Activated CD4-positive, alpha-beta T cell treated with anti-CD3 and anti-CD28 coated beads for 24 hours (primary cell): ENCODE results near the gene SUPT3H.

Experiments
- DNase-seq, 2 donors: peaks; one replicate each; pipeline ENCODE4 v3.0.0-alpha.2; 2020; ENCODE audit warnings: low read depth in 2 of 2

The SUPT3H gene

DNA sequence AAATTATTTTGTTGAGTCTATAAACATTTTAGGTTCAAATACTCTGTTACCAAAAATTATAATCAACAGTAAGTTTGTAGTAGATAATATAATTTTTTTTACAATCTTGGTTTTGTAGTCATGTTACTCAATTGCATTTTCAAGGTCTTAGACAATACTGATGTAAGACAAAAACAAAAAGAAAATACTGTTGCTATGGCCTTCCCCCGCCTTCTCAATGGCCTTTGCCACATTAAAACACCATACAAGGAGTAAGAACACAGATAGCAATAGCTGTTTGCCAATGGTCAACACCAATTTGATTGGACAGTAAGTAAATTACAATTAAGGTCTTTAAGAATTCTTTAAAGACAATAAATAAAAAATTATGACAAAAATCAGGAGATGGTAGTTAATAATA is 540.0 kb downstream of the SUPT3H start:
- DNase-seq: no peak

DNA sequence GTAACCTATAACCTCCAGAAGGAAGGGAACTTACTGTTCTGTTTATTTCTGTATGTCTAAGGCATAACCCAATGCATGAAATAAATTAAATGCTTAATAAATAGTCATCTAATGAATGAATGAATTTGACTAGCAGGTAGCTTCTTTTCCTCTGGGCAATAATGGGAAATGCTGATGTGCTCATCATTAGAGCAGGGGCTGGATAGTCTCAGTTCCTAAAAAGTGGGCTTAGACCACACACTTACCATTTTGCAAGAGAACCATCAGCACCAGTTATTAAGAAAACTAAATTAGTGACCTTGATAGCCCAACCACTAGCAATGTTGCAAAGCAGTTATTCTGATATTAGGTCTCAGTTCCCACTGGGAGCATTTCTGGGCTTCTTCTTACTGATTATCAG is 540.5 kb downstream of the SUPT3H start:
- DNase-seq: no peak

DNA sequence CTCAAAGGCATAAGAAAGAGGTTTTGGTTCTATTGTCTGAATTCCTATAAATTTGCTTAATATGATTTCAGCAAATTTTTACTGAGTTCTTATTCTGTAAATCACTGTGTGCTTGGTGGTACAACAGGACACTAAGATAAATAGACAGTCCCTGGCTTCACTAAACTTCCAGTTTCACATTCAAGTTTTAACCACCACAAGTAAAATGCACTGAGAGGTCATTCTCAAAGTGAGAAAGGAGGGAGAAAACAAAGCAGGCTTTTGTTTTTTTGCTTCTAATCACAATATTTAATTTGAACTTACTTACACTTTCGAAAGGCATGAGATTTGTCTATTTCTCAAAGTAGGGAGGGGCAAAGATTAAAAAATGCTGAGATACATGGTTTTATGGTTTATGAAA is 544.5 kb downstream of the SUPT3H start:
- DNase-seq: no peak

DNA sequence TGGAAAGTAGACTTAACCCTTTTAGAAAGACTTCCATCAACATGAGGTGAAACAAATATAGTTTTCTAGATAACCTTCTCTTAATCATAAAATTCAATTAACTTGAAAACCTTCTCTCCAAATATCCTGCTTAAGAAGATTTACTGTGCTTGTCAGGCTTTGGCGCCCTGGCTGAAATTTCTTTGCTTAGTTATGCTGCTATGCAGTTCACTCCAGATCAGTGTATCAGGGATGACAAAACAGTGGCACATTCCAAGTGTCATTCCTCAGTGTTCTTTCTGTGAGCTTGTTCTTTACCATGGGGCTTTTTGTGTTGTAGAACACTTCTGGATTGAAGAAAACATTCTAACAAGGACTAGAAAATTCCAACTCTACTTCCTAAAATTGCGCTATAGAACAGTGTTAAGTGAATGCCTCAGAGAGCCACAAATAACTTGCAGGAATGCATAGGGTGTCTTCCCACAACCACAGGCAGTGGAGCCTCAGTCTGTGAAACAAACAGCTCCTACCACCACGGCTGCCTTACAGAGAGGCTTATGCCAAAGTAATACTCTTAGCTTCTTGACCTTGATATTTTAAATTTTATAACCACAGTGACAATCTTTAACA is 546.6 kb downstream of the SUPT3H start:
- DNase-seq: no peak

DNA sequence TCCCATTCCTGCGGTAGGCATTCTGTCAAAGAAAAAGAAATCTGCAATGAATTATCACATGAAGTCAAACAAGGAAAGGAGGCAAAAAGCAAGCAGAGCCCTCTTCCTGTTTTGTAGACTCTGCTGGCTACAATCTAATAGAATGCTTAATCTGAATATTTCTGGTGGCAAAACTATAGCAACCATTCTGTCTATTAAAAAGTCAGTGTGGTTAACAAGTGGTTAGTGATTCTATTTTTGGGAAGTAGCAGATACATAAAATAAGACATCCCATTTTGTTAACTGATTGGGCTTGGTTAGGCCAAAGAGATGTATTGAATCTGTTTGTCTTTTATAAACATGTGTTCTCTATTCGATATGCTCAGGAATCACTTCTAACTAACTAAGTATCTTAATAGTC is 547.9 kb downstream of the SUPT3H start:
- DNase-seq: no peak

DNA sequence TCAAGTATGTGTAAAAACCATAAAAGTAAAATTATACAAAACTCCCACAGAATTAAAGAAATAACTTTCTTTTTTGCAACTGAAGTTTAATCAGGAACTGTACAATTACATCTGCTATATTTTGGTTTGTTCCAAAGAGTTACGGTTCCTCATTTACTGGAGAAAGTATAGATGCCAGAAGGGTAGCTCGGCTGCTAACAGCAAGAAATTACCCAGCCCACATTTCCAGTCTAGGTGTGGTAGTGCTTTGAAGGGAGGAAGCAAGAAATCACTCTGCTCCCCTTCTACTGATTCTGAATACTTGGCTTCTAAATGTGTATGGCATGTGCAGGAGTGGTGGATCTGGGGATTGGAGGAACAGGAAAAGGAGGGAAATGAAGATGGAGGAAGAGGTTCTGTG is 549.0 kb downstream of the SUPT3H start:
- DNase-seq: no peak

DNA sequence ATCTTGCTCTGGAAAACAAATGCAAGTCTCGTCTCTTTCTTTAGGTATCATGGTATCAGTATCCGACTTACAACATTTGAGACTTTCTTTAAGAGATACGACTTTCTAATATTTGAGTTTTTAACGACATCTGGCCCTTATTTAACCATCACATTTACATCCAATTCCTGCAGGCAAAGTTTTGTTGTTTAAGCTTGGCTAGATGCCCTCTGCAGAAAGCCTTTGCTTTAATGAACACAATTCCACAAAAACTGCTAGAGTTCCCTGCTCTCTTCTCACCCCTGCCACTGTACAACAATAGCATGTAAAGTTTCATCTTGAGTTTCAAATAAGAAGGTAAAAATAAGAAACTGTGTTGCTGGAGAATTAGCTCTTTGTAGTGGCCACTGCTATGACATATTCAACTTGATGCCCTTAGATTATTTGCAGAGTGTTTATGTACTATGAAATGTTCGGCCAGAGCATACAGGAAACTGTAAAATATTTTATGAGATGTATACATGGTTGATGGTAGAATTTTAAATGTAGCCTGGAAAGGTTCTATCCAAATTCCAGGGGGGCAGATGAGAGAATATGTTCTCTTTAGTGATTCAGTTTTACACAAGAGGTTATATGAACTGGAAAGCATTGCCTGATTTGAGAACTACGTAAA is 551.6 kb downstream of the SUPT3H start:
- DNase-seq: no peak

DNA sequence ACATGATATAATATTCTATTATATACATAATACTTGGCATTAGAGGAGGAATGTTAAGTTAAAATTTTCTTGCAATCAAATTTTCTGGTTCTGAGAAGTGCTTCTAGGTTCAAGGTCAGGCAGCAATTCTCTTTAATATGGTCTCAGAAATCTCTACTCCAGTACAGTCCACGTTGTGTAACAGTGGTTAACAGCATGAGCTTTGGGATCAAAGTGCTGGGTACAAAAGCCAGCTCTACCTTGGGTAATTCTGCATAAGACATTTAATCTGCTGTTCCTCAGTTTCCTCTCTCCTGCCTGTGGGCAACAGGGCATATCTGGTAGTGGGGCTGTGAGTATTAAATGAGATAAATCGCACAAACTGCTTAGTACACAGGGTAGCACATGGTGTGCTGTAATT is 552.5 kb downstream of the SUPT3H start:
- no peak for DNase-seq

DNA sequence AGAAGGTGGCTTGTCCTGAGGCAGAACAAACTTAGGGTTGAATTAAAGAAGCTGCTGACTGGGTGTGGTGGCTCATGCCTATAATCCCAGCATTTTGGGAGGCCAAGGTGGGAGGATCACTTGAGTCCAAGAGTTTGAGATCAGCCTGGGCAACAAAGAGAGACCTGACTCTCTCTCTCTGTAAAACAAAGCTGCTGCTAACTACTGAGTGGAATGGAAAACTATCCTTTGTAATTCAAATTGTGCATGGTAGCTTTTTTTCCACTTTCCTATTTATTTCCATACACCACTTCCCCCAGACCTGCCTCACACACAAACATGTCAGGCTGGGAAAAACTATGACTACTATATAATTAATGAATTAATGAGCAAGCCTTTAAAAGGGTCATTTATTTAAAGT is 553.2 kb downstream of the SUPT3H start:
- no peak for DNase-seq

DNA sequence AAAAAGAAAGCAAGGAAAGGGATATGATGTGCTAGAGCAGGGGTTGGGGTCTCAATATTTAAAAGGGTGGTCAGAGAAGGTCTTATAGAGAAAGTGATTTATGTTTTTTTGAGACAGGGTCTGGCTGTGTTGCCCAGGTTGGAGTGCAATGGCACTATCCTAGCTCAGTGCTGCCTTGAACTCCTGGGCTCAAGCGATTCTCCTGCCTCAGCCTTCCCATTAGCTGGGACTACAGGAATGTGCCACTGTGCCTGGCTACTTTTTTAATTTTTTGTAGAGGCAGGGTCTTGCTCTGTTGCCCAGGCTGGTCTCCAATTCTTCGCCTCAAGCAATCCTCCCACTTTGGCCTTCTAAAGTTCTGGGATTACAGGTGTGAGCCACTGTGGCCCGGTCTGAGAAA is 557.0 kb downstream of the SUPT3H start:
- DNase-seq: no peak

DNA sequence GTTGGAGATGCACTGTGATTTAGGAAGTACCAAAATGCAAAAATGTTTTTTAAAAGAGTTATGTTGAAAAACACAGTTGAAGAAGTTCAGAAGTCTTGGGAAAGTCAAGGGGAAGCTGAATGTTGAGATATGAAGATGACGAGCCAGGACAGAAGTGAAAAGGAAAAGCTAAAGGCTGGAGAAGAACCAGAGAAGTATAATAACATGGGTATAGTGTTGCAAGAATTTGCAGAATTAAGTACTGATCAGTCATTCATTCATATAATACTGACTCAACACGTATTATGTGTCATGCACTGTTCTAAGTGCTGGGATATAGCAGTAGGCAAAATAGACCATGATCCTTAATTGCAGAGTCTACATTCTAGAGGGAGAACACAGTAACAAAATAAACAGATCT is 557.4 kb downstream of the SUPT3H start:
- DNase-seq: no peak

DNA sequence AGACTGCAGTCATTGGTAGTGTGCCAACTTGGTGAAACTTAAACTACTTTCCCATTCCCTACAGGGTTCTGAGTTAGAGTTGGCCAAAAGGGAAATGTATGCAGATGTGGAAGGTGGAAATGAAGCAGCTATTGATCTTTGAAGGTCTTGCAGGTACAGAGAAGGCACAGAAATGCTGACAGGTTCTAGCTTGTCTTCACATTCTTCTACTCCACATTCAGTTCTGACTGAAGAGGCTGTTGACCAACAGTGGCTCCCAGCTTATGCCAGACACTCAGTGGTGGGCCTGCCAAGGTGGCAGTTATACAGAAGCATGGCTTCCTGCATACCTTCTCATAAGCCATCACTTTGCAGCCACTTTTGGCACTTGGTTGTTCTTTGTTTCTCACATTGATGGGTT is 566.3 kb downstream of the SUPT3H start:
- DNase-seq: no peak

DNA sequence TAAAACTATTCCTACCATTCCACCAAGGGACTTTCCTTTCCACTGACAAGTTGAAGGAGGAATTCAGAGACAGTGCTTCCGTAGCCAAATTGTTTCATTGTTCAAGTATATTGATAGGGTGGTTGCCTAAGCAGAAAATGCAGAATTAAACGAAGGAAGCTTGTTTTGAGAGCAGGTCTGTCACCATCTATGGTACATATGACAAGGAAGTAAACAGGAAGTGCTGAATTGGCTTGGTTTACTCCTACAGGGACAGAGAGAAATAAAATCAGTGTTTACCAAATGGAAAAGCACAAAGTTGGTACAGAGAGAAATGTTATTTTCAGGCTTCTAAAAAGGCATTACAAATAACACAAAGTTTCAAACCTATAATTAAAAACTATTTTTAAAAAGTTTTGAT is 568.5 kb downstream of the SUPT3H start:
- DNase-seq: no peak

DNA sequence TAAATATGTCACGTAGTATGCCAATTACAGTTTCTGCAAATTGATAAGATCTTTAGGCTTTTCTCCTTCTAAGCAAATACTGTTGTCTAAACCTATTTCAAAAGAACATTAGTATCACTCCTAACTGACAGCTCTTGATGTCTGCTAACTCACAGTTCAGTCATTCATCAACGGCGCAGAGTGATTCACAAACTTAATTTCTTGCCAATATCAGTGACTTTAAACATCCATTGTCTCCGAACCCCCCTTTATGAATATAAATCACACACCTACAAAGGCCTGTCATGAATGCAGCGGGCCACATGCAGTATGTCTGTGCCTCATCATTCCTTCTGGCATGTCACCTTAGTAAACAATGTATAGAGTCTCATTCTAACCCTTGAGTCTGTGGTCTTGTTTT is 569.6 kb downstream of the SUPT3H start:
- DNase-seq: no peak

DNA sequence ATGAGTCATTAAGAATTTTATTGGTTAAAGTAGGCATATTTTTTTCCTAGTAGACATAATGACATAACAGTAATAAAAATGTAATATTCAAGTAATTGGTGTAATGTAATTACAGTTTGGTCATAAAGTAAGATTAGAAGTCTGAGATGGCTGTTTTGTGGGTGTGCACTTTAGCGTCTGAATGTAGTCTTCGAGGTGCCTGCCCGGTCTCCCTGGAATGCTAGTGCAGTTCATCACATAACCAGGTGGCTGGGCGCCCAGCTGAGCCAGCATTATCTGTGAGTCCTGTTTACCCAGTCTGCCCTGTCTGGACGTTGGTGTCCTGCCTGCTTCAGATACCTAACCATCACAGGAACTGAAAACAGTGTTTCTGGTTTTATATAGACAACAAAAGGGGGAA is 571.1 kb downstream of the SUPT3H start:
- DNase-seq: no peak

DNA sequence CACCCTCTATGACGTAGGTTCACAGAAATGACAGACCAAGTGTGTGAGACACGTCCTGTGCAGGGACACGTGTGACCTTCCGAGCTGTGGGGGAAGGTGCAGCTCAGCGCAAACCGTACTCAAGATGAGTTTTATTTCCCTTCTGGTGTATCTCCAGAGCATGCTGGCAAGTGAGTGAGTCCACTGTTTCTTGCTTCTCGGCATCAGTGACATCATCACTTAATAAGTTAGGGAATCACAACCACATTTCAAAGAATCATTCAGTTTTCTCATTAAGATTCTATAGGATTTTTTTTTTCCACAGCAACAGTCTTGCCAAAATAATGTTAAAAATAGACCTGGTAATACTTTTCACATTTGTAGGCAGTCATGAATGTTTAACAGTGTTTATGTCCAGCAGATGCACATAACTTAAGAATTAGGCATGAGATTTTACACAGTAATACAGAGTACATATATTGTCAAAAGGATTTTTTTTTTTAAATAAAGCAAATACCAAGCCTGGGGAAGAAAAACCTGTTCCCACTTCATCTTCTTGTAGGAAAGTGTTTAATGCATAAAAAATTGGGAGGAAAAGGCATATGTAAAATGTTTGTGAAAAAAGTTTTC is 572.4 kb downstream of the SUPT3H start:
- no peak for DNase-seq

DNA sequence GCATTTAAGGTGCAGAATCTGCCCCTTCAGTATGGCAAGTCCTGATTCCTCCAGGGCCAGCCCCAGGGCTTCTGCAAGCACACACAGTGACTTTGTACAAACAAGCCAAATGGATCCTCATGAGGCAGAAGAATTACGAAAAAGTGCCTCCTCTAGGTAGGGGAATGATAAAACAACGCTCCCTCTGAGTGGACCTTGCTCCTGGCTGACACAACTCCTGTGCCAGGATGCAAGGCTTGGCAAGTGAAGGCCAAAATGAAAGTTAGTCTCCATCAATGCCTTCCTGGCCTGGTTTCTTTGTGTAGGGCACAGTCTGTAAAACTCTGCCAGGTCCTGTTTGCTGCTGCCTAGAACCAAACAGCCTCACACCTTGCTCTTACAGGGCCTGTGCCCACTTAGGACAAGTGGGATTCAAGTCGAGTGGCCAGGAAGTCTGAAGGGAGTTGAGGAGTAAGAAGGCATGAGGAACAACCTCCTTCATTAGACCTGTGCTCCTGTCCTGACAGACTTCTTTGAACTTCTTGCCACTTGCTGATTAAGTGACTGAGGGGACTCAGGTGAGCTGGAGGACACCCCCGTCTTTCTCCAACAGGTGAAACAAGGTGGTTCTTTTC is 573.1 kb downstream of the SUPT3H start:
- no peak for DNase-seq

DNA sequence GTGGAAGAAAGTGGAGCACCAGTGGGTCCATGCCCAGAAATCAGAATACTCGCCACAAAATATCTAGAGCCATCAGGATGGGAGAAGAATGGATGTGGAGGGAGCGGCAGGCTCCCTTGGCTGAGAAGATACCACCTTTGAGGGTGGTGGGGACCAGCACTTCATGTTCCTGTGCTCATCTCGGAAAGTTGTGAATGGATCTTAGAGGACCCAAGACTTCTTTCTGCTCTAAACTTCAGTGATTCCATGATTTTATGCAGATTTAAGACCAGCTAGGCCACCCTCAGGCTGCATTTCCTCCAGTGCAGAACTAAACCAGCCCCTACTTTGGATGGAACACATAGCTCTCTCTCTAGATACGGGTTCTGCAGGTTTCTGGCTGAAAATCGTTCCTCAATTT is 573.7 kb downstream of the SUPT3H start:
- no peak for DNase-seq

DNA sequence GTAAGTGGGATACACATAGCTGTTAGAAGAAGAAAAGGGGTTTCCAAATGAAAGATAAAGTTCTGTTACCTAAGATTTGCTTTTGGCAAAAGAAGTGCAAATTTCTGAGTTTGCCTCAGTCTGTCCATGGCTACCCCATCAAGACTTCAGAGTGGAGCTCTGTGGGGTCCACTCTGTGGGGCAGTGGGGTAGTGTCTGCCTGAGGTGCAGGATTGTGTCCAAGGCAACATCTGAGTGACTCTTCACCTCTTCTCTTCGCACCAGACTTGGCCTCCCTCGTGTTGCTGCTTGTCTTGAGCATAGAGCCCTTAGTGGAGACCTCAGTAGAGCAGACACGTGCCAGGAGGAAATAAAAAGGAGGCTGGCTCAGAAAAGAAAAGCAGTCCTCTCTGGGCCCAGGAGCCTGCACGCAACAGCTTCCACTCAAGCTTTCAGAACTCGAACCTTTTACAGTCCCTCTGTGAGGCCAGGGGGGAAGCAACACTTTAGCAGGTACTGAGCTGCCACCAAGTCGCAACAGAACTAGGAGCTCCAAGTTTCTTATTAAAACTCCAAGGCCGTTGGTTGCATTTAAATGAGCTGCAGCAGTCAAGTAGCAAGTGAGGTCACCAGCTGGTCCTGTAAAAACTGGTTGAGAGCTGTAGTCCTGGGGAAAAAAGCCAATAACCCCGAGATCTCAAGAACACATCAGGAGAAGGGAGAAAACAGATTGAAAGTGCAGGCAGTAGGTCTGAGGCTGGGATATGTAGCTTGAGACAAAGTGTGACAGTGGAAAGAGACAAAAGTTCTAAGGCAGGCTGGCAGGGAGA is 576.7 kb downstream of the SUPT3H start:
- DNase-seq: no peak

DNA sequence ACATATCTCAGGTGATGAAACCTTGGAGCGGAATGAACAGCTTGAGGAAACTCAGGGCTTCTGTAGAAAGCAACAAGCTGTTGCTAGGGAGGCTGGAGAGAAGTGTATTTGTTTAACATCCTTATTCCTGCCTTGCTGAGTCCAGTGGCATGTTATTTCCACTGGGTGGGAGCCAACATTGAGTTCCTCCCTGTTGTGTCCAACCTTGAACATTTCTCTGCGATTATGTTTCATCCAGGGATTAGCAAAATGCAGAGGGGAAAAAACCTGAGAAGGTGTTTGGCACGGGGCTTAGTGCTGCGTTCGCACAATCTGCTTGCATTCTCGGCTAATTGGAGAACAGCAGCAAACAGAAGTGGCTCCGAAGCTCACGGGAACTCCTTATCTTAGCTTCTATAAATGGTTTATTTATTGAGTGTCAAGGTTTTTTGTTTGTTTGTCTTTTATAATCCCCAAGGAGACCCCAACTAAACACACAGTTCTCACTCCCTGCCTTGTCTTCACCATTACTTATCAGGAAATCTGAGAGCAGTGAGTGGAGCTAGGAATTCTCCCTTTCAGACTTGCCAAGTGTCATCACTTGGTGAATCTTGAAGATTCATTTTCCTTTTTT is 577.5 kb downstream of the SUPT3H start:
- no peak for DNase-seq

DNA sequence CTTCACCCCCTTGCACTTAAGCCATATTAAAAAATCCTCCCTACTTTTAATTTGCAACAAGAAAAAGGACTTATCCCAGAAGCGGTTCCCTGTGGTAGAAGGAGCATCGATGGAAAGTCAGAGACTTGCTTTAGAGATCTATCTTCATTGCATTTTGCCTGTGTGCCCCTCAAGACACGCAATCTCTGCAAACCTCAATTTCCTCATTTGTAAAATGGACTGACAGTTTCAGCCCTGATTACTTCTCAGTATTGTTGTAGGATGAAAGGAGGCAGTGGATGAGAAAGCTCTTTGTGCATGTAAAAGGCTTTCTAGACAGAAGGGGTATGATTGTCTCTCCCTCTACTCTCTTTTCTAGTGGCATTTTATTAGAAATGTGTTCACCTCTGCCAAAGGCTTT is 580.0 kb downstream of the SUPT3H start:
- no peak for DNase-seq

DNA sequence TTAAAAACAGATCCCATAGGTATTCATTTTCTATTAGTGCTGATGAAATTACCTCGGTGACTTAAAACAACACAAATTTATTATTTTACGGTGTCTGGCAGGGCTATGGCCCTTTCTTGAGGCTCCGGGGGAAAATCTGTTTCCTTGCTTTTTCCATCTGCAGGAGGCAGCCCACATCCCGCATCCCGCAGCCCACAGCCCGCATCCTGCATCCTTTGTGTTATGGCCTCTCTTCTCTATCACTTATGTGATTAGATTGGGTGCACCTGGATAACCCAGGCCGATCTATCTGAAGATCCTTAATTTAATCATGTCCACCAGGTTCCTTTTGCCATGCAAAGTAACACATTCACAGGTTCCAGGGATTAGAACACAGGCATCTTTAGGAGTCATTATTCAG is 582.4 kb downstream of the SUPT3H start:
- no peak for DNase-seq
